HEK293T (cell line): ENCODE results near the gene AGAP1.

Source experiments
- CTBP1 ChIP-seq: fragments of 450-650 bp; IDR thresholded peaks from 2 replicates; pipeline ENCODE4 v1.6.1; 2016; ENCODE audit warnings: borderline replicate concordance
- FOXA1 ChIP-seq: fragments of 450-650 bp; IDR thresholded peaks from 2 replicates; pipeline ENCODE4 v1.6.1; 2016; ENCODE audit warnings: mild to moderate bottlenecking
- FOXM1 ChIP-seq: fragments of 450-650 bp; IDR thresholded peaks from 2 replicates; pipeline ENCODE4 v1.6.1; 2017; ENCODE audit warnings: mild to moderate bottlenecking, borderline replicate concordance
- NFRKB ChIP-seq: fragments of 450-650 bp; IDR thresholded peaks from 2 replicates; pipeline ENCODE4 v1.6.1; 2016; ENCODE audit warnings: mild to moderate bottlenecking, moderate library complexity

DNA sequence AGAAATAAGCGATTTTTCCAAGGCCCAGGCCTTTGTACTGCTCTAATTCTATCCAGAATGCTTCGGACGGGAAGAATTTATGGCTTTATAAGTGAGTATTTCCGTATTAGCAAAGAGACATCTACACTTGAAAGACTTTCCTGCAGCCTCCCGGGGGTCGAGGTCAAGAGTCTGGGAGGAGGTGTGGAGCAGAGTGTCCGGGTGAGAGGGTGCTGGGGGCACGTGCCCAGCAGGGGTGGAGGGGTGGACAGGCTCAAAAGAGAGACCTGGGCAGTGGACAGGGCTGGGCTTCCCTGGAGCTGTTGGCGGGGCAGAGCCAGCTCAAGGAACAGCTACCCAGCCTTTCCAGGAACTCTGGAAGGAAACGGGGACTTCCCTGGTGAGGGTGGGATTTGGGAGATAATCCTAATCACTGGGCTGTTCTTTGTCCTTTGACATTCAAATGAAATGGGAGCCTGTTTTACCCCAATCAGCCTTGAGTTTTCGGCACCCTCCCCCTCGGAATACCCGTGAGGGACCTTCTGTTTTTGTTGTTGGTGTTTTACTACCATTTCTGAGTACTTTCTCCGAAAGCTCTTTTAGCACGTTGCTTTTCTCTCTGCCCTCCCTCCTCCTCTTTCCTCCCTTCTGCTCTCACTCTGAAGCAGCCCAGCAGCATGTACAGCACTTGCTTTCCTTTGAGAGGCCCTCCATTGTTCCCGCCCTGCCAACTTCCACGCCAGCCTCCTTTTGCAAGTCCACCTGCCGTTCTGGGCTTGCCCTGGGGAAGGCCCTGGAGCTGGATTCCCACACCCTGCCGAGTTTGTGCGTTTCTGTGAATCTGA is 164.7 kb downstream of the AGAP1 start:
- TF ChIP-seq NFRKB (no peak), CTBP1 (no peak), FOXM1 (no peak), FOXA1 (no peak)
